Measurements from ENCODE around the gene UBL4A.

DNA sequence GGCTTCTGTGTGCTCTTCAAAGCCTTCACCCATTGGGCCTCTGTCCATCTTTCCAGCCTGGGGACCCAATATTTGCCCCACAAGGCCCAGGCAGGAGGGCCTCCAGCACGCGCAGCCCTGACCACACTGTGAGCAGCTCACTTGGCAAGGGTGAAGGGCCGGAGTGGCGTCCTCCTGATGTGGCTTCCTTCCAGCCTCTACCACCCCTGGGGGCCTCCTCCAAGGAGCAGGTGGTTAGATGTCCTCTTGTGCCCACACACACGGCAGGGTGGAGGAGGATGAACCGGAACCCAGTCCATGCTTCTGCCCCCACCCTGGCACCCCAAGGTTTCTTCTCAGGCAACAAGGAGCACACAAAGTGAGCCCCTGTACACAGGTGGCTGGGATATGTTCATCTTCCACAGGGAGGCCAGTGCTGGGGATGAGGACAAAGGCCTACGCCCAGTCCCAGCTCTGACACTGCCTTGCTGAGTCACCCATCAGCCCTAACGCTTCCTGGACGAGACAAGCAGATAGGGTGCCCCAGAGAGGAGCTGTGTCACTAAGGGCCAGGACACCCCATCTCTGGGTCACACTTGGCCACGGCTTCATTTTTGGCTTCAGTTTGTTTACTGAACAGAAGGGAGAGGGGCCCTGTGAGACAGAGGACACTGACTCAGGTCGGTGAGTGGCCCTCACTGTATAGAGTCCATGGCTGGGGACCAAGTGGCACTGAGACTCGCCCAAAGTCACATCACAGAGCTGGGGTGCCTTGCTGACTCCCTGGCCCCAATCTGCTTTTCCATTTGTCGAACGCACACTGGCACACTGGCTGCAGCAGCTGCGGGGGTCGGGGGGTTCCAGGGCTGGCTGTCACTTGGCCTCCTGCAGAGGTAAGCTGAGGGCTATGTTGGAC is 1.9 kb downstream of the UBL4A start:
- TF ChIP-seq, protein P1, sequence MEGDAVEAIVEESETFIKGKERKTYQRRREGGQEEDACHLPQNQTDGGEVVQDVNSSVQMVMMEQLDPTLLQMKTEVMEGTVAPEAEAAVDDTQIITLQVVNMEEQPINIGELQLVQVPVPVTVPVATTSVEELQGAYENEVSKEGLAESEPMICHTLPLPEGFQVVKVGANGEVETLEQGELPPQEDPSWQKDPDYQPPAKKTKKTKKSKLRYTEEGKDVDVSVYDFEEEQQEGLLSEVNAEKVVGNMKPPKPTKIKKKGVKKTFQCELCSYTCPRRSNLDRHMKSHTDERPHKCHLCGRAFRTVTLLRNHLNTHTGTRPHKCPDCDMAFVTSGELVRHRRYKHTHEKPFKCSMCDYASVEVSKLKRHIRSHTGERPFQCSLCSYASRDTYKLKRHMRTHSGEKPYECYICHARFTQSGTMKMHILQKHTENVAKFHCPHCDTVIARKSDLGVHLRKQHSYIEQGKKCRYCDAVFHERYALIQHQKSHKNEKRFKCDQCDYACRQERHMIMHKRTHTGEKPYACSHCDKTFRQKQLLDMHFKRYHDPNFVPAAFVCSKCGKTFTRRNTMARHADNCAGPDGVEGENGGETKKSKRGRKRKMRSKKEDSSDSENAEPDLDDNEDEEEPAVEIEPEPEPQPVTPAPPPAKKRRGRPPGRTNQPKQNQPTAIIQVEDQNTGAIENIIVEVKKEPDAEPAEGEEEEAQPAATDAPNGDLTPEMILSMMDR (IDR thresholded peaks at IDR 0.05; ENCODE audit: borderline replicate concordance, extremely low read depth, low read length, poor library complexity, severe bottlenecking), result no peak
- no peak for TF ChIP-seq EZH2 (IDR thresholded peaks at IDR 0.05; ENCODE audit: borderline replicate concordance, low read depth, low read length, severe bottlenecking)
